ENCODE measurements around the gene PSEN2. TPM values are rescaled to one million over a fixed set of nuclear protein-coding genes. Genes with fewer than 3 reads are reported as not detected.
"Not testable (repeated sequence)": the region's sequence is repeated elsewhere in the genome, so short reads cannot be mapped to it uniquely, and the experiment has no call there.

The PSEN2 gene
- 82.4 TPM for total RNA-seq

GRCh38 chr1:226870401-226871279 lies at the start of gene PSEN2:
PSEN2 (plus strand) TSS chr1:226870616; CDS start chr1:226881908, 11,292 bp downstream.
- peak; percentile 77 for DNase-seq

- DNase-seq: peak; percentile 97
Observed at GRCh38 chr1:226820941-226821718, 49.3 kb upstream of the PSEN2 start.

GRCh38 chr1:226821719-226822085 lies 48.7 kb upstream of the PSEN2 start:
- DNase-seq: peak; percentile 89

GRCh38 chr1:226823643-226824042 lies 46.8 kb upstream of the PSEN2 start:
- no peak for DNase-seq

DNA sequence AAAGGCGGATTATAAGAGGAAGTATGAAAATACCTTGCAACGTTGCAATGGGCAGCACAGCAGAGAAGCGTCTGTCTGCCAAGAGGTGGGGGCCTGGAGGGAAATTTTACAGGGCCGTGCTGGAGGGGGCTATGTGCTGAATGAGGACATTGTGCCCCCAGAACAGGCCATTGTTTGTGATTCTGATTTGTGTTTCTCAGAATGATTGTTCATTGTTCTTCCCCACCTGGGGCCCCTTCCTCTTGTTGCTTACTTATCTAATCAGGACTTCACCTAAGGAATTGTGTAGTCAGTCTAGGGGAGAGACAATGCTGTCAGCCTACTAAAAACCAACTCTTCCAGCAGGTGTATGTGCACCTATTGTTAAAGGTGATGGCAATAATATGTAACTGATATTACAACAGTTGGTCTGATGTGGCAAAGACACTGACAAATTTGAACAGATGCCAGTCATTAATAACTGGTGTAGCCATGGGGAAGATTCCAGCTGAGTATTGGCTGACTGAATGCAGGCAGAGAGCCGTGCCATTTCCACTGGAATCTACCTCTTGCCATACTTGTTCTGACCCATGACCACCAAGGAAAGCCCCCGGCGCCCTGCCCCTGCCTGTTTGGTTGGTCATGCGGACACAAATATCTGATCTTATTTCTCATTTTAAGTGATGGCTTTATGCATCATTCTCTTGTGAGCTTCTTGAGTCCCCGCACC lies 45.2 kb upstream of the PSEN2 start:
- DNase-seq: no peak

GRCh38 chr1:226825746-226826100 lies 44.7 kb upstream of the PSEN2 start:
- DNase-seq: no peak

DNA sequence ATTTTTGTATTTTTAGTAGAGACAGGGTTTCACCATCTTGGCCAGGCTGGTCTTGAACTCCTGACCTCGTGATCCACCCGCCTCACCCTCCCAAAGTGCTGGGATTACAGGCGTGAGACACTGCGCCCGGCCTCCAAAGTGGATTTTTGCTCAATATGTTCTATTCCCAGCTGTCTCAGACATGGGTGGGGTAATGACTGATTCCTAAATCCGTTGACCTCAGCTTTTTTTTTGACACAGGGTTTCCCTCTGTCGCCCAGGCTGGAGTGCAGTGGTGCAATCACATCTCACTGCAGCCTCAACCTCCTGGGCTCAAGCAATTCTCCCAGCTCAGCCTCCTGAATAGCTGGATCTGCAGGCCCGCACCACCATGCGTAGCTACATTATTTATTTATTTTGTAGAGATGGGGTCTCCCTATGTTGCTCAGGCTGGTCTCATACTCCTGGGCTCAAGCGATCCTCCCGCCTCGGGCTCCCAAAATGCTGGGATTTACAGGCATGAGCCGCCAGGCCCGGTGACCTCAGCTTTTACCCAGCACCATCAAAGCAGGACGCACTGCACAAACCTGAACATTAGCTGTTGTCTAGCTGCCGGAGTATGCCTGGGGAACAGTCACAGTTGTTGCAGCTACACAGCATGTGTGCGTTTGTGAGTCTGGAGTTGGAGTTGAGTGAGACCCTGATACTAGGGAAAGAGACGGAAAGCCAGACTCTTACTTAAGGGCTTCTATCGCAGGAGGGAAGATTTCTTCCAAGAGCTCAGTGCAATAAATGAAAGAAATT lies 43.7 kb upstream of the PSEN2 start:
- DNase-seq: no peak

DNA sequence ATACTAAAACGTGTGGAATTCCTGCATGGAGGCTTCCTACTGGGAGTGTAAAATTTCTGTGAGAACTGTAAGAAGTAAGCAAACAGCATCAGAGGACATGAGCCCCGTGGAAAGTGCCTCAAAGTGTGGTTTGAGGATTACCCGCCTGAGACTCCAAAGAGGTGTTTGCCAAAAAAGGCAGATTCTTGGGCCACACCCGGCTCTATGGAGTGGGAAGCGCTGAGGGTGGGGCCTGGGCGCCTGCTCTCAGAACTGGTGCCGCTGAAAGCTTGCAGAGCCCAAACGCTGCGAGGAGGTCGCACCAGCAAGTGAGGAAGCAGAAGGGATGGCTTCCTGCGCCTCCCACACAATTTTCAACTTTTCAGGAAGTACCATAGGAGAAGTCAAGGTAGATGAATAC lies 43.0 kb upstream of the PSEN2 start:
- peak; percentile 79 for DNase-seq

GRCh38 chr1:226827968-226828513 lies 42.4 kb upstream of the PSEN2 start:
- DNase-seq: peak; percentile 98

GRCh38 chr1:226829105-226829504 lies 41.3 kb upstream of the PSEN2 start:
- no peak for DNase-seq

DNA sequence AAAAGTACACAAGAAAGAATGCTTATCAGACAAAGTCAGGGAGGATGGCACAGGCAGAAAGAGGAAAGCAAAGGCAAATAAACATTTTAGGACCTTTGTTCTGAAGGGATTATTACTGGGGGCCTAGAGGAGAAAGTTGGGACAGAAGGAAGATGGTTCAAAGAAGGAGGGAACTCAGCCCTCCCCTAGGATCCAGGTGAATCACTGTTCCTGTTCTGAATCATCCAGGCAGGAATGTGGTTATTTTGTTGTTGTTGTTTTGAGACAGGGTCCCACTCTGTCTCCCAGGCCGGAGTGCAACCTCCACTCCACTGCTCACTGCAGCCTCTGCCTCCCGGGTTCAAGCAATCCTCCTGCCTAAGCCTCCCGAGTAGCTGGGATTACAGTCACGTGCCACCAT lies 38.5 kb upstream of the PSEN2 start:
- DNase-seq: no peak

- DNase-seq: no peak
Observed at GRCh38 chr1:226832613-226833012, 37.8 kb upstream of the PSEN2 start.

- not testable (repeated sequence) for DNase-seq
Observed at GRCh38 chr1:226834179-226834578, 36.2 kb upstream of the PSEN2 start.

DNA sequence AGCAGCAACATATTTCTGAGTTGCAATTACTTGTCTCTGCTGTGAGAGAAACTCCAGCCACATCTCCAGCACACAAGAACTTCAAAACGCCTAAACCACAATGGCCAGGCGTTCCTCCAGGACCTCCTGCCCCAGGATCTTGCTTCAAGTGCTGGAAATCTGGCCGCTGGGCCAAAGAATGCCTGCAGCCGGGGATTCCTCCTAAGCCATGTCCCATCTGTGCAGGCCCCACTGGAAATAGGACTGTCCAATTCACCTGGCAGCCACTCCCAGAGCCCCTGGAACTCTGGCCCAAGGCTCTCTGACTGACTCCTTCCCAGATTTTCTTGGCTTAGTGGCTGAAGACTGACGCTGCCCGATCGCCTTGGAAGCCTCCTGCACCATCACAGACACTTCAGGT lies 35.0 kb upstream of the PSEN2 start:
- not testable (repeated sequence) for DNase-seq

- not testable (repeated sequence) for DNase-seq
Observed at GRCh38 chr1:226837966-226838365, 32.5 kb upstream of the PSEN2 start.

GRCh38 chr1:226838456-226838855 lies 32.0 kb upstream of the PSEN2 start:
- no peak for DNase-seq

- no peak for DNase-seq
Observed at GRCh38 chr1:226845624-226846023, 24.8 kb upstream of the PSEN2 start.

GRCh38 chr1:226846786-226847185 lies 23.6 kb upstream of the PSEN2 start:
- no peak for DNase-seq

DNA sequence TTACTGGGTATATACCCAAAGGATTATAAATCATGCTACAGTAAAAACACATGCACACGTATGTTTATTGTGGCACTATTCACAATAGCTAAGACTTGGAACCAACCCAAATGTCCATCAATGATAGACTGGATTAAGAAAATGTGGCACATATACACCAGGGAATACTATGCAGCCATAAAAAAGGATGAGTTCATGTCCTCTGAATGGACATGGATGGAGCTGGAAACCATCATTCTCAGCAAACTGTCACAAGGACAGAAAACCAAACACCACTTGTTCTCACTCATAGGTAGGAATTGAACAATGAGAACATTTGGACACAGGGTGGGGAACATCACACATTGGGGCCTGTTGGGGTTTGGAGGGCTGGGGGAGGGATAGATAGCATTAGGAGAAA lies 15.9 kb upstream of the PSEN2 start:
- DNase-seq: not testable (repeated sequence)

- no peak for DNase-seq
Observed at GRCh38 chr1:226862890-226863289, 7.5 kb upstream of the PSEN2 start.

DNA sequence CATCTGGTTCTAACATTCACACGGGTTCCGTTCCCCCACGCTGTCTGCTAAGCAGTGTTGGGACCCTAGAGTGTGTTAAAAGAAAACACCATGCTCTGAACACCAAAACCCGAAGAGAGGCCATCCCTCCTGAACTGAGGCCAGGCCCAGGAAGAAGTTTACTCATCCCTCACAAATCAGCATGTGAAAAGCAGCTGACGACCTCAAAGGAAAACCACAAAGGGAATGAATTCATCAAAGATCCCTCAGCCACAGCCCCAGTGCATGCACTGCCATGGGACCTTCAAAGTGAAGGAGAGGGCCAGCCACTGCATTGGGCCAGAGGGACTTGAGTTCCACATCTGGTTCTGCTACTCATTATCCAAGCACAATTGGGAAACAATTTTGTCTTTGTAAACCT lies 7.0 kb upstream of the PSEN2 start:
- no peak for DNase-seq

- DNase-seq: no peak
Observed at GRCh38 chr1:226864311-226864710, 6.1 kb upstream of the PSEN2 start.

Data from tongue (tissue), 2 donors.